Keratinocyte (primary cell): ENCODE data around the gene ERCC6L2. TPM values are rescaled to one million over a fixed set of nuclear protein-coding genes. Genes with fewer than 3 reads are reported as not detected.

Experiments used
- DNase-seq: peaks from one replicate; pipeline ENCODE4 v3.0.0-alpha.2; 2011; ENCODE audit warnings: low read depth, missing footprints, low spot score
- FAIRE-seq: peaks from 2 replicates; lab custom pipeline; 2011; peaks lifted over from hg19 to GRCh38; lab: Jason Lieb, UNC
- H2AFZ ChIP-seq: 2 replicates; pipeline ENCODE4 v1.6.0; 2012; ENCODE audit warnings: low read length, control low read depth, inconsistent platforms; ENCODE audit not compliant: control insufficient read depth
- H3K27ac ChIP-seq: 2 replicates; pipeline ENCODE4 v1.5.1; 2011; ENCODE audit warnings: low read length; ENCODE audit not compliant: control insufficient read depth, insufficient read depth
- H3K27me3 ChIP-seq: 3 replicates; pipeline ENCODE4 v1.6.0; 2011; ENCODE audit warnings: low read length; ENCODE audit not compliant: control insufficient read depth, insufficient read depth; ENCODE audit errors: extremely low read depth
- H3K36me3 ChIP-seq, 2 experiments: 2 replicates in 1 of 2; 3 replicates in 1 of 2; pipeline ENCODE4 v1.5.1; 2011; ENCODE audit warnings: low read length in 2 of 2, mild to moderate bottlenecking in 1 of 2; ENCODE audit not compliant: control insufficient read depth in 2 of 2, insufficient read depth in 2 of 2; ENCODE audit errors: extremely low read depth in 1 of 2
- H3K4me1 ChIP-seq: 3 replicates; pipeline ENCODE4 v1.5.1; 2011; ENCODE audit warnings: low read length; ENCODE audit not compliant: control insufficient read depth, insufficient read depth; ENCODE audit errors: extremely low read depth
- H3K4me2 ChIP-seq: 3 replicates; pipeline ENCODE4 v1.6.0; 2011; ENCODE audit warnings: low read depth, low read length; ENCODE audit not compliant: control insufficient read depth, insufficient read depth; ENCODE audit errors: extremely low read depth
- H3K4me3 ChIP-seq, 3 experiments: fragments of 200-600 bp in 1 of 3; sonication (generic) in 1 of 3; 2 replicates in 2 of 3; 3 replicates in 1 of 3; pipeline ENCODE4 v1.5.1; 2011 to 2016; ENCODE audit warnings: low read length in 3 of 3, mild to moderate bottlenecking in 3 of 3, control low read depth in 2 of 3, inconsistent platforms in 1 of 3, low read depth in 1 of 3, mixed read lengths in 1 of 3, mixed run types in 1 of 3, moderate library complexity in 1 of 3; ENCODE audit not compliant: control insufficient read depth in 2 of 3, insufficient read depth in 2 of 3; ENCODE audit errors: extremely low read depth in 1 of 3
- H3K79me2 ChIP-seq: 2 replicates; pipeline ENCODE4 v1.6.0; 2012; ENCODE audit warnings: low read length; ENCODE audit not compliant: control insufficient read depth, insufficient read depth
- H3K9ac ChIP-seq: 3 replicates; pipeline ENCODE4 v1.6.0; 2011; ENCODE audit warnings: low read length; ENCODE audit not compliant: control insufficient read depth, insufficient read depth; ENCODE audit errors: extremely low read depth
- H3K9me1 ChIP-seq: 3 replicates; pipeline ENCODE4 v1.6.0; 2011; ENCODE audit warnings: low read length; ENCODE audit not compliant: control insufficient read depth, insufficient read depth; ENCODE audit errors: extremely low read depth
- H3K9me3 ChIP-seq: 2 replicates; pipeline ENCODE4 v1.5.1; 2012; ENCODE audit warnings: low read depth, low read length; ENCODE audit not compliant: control insufficient read depth
- H4K20me1 ChIP-seq: 3 replicates; pipeline ENCODE4 v1.6.0; 2011; ENCODE audit warnings: low read length; ENCODE audit not compliant: control insufficient read depth, insufficient read depth; ENCODE audit errors: extremely low read depth
- EZH2 ChIP-seq: IDR thresholded peaks from one replicate; pipeline ENCODE4 v1.6.1; 2012; ENCODE audit warnings: inconsistent platforms, mild to moderate bottlenecking, low read length, moderate library complexity
- dilution Hi-C: fragments of 300-500 bp; cut with MboI; formaldehyde crosslinking; loops from one replicate; pipeline ENCODE4 v1.7.0; 2020; ENCODE audit warnings: low sequenced_read_pairs; ENCODE audit not compliant: extremely low pct_ligation_motif_present
- polyA plus RNA-seq, 5 experiments: library from polyadenylated mRNA; depleted of rRNA in 3 of 5; stranded (reverse) in 3 of 5; stranded (forward) in 1 of 5; unstranded in 1 of 5; fragments of >200 nt; gene quantifications; 1 replicate in 1 of 5; 2 replicates in 3 of 5; 3 replicates in 1 of 5; pipeline versions ENCODE4 v1.2.1 to v1.2.3, GENCODE V29; 2011 to 2012; ENCODE audit warnings: missing spikeins in 2 of 5, low read depth in 1 of 5, low replicate concordance in 1 of 5
- TF ChIP-seq, protein P1 (sequence below), 3 experiments: IDR thresholded peaks in 1 of 3; conservative IDR thresholded peaks in 1 of 3; optimal IDR thresholded peaks in 1 of 3; 2 replicates in 2 of 3; 3 replicates in 1 of 3; pipeline versions ENCODE3 to v1.5.1; 2011; ENCODE audit warnings: low read length in 3 of 3, mild to moderate bottlenecking in 3 of 3, moderate library complexity in 2 of 3, control low read depth in 1 of 3, inconsistent platforms in 1 of 3; ENCODE audit not compliant: insufficient read depth in 2 of 3; ENCODE audit errors: extremely low read depth in 1 of 3

The ERCC6L2 gene
- polyA plus RNA-seq, 1 donor (not counting 4 experiments of a cell fraction or from before 2014, with no cell fraction given): 15.4 TPM

- no peaks in the 10 kb centered on the region for H3K9me3 ChIP-seq
- H3K4me2 ChIP-seq: no peak overlapping the region
- TF ChIP-seq, protein P1, sequence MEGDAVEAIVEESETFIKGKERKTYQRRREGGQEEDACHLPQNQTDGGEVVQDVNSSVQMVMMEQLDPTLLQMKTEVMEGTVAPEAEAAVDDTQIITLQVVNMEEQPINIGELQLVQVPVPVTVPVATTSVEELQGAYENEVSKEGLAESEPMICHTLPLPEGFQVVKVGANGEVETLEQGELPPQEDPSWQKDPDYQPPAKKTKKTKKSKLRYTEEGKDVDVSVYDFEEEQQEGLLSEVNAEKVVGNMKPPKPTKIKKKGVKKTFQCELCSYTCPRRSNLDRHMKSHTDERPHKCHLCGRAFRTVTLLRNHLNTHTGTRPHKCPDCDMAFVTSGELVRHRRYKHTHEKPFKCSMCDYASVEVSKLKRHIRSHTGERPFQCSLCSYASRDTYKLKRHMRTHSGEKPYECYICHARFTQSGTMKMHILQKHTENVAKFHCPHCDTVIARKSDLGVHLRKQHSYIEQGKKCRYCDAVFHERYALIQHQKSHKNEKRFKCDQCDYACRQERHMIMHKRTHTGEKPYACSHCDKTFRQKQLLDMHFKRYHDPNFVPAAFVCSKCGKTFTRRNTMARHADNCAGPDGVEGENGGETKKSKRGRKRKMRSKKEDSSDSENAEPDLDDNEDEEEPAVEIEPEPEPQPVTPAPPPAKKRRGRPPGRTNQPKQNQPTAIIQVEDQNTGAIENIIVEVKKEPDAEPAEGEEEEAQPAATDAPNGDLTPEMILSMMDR (optimal IDR thresholded peaks at IDR 0.05 in 1 of 3, IDR thresholded peaks at IDR 0.05 in 1 of 3, conservative IDR thresholded peaks at IDR 0.05 in 1 of 3; ENCODE audit: extremely low read depth in 1 of 3, insufficient read depth in 2 of 3, low read length in 3 of 3): no peak
- TF ChIP-seq EZH2: no peak
- H4K20me1 ChIP-seq: no peaks in the 10 kb centered on the region
- H3K27ac ChIP-seq: no peak overlapping the region
- no peaks in the 10 kb centered on the region for H3K4me1 ChIP-seq
- no peak overlapping the region for H2AFZ ChIP-seq
- no peak overlapping the region for H3K4me3 ChIP-seq
- no peak overlapping the region for H3K9ac ChIP-seq
- dilution Hi-C loops: no loop called here
- no peaks in the 10 kb centered on the region for H3K27me3 ChIP-seq
- peaks cover 7 to 8% of the 10 kb centered on the region in 2 experiments for H3K36me3 ChIP-seq
- H3K9me1 ChIP-seq: no peaks in the 10 kb centered on the region
- no peak for DNase-seq
- FAIRE-seq: no peak
- H3K79me2 ChIP-seq: no peaks in the 10 kb centered on the region
Measured at GRCh38 chr9:95924987-95925386, 49.5 kb downstream of the ERCC6L2 start.

GRCh38 chr9:95927271-95928004, 51.9 kb downstream of the ERCC6L2 start:
- FAIRE-seq (no peak), DNase-seq (no peak)
- H3K4me3 ChIP-seq: no peak overlapping the region
- no peaks in the 10 kb centered on the region for H4K20me1 ChIP-seq
- dilution Hi-C loops: no loop called here
- no peaks in the 10 kb centered on the region for H3K9me3 ChIP-seq
- H3K9ac ChIP-seq: no peak overlapping the region
- no peaks in the 10 kb centered on the region for H3K4me1 ChIP-seq
- no peak overlapping the region for H2AFZ ChIP-seq
- no peaks in the 10 kb centered on the region for H3K79me2 ChIP-seq
- peaks cover 7 to 8% of the 10 kb centered on the region in 2 experiments for H3K36me3 ChIP-seq
- no peaks in the 10 kb centered on the region for H3K27me3 ChIP-seq
- H3K27ac ChIP-seq: no peak overlapping the region
- TF ChIP-seq, protein P1 (optimal IDR thresholded peaks at IDR 0.05 in 1 of 3, IDR thresholded peaks at IDR 0.05 in 1 of 3, conservative IDR thresholded peaks at IDR 0.05 in 1 of 3; ENCODE audit: extremely low read depth in 1 of 3, insufficient read depth in 2 of 3, low read length in 3 of 3): no peak
- TF ChIP-seq EZH2: no peak
- no peak overlapping the region for H3K4me2 ChIP-seq
- no peaks in the 10 kb centered on the region for H3K9me1 ChIP-seq
